ENCODE data around the gene CYP17A1. TPM values are rescaled to one million over a fixed set of nuclear protein-coding genes. Genes with fewer than 3 reads are reported as not detected.
"Not testable (repeated sequence)": the region's sequence is repeated elsewhere in the genome, so short reads cannot be mapped to it uniquely, and the experiment has no call there.

Gene CYP17A1
- total and polyA plus RNA-seq, 2 experiments from 2014 or later = not detected

- no peak overlapping the region for H3K9ac ChIP-seq
- TF ChIP-seq EZH2phosphoT487 (IDR thresholded peaks at IDR 0.05; ENCODE audit: insufficient read depth, low read depth) = no peak
- TF ChIP-seq EZH2 (IDR thresholded peaks at IDR 0.05; ENCODE audit: insufficient read depth, poor library complexity, severe bottlenecking) = no peak
- no peaks in the 10 kb centered on the region for H3K36me3 ChIP-seq (ENCODE audit: low read depth)
- no peaks in the 10 kb centered on the region for H3K9me2 ChIP-seq (ENCODE audit: insufficient read depth)
- no peaks in the 10 kb centered on the region for H4K20me1 ChIP-seq (ENCODE audit: insufficient read depth)
- H3K4me1 ChIP-seq (ENCODE audit: insufficient read depth) = no peaks in the 10 kb centered on the region
- 76 to 81% methylated on average over 7 to 9 of the region's 9 CpGs for WGBS, 2 experiments (ENCODE audit: low coverage in 1 of 2, low lambda C conversion rate in 2 of 2, missing lambda C conversion rate in 2 of 2)
- no peak for DNase-seq
- H3K4me2 ChIP-seq (ENCODE audit: unreplicated experiment) = no peak overlapping the region
- no peak overlapping the region for H3K27ac ChIP-seq
- in situ Hi-C loops (cut with MboI) = no loop called here
- no peaks in the 10 kb centered on the region for H3K27me3 ChIP-seq (replicated peaks; ENCODE audit: insufficient read depth)
- no peaks in the 10 kb centered on the region for H3K79me2 ChIP-seq (ENCODE audit: insufficient read depth)
- H3K4me3 ChIP-seq = no peak overlapping the region
- no peaks in the 10 kb centered on the region for H3K9me3 ChIP-seq (ENCODE audit: low read depth)
- no peak overlapping the region for H2AFZ ChIP-seq
- no peaks in the 10 kb centered on the region for H3F3A ChIP-seq (ENCODE audit: insufficient read depth)
These were observed 10.9 kb downstream of the CYP17A1 start for GRCh38 chr10:102826148-102826796.

- in situ Hi-C loops (cut with MboI) = no loop called here
- 74 to 96% methylated on average over 4 of the region's 4 CpGs for WGBS, 2 experiments (ENCODE audit: low coverage in 1 of 2, low lambda C conversion rate in 2 of 2, missing lambda C conversion rate in 2 of 2)
These were observed 12.5 kb downstream of the CYP17A1 start for GRCh38 chr10:102824664-102825063.

GRCh38 chr10:102822222-102822621, 15.0 kb downstream of the CYP17A1 start:
- Histone ChIP-seq H3K4me2 (ENCODE audit: unreplicated experiment) (no peak overlapping the region), H3K9me3 (ENCODE audit: low read depth) (no peaks in the 10 kb centered on the region), H4K20me1 (ENCODE audit: insufficient read depth) (no peaks in the 10 kb centered on the region), H3K4me3 (no peak overlapping the region), H3K27me3 (replicated peaks; ENCODE audit: insufficient read depth) (no peaks in the 10 kb centered on the region), H3K79me2 (ENCODE audit: insufficient read depth) (no peaks in the 10 kb centered on the region), H3K4me1 (ENCODE audit: insufficient read depth) (no peaks in the 10 kb centered on the region), H3K9ac (no peak overlapping the region), H3K27ac (no peak overlapping the region), H3F3A (ENCODE audit: insufficient read depth) (no peaks in the 10 kb centered on the region), H3K36me3 (ENCODE audit: low read depth) (no peaks in the 10 kb centered on the region), H2AFZ (no peak overlapping the region), H3K9me2 (ENCODE audit: insufficient read depth) (no peaks in the 10 kb centered on the region)
- DNase-seq = no peak
- no peak for TF ChIP-seq EZH2 (IDR thresholded peaks at IDR 0.05; ENCODE audit: insufficient read depth, poor library complexity, severe bottlenecking)
- TF ChIP-seq EZH2phosphoT487 (IDR thresholded peaks at IDR 0.05; ENCODE audit: insufficient read depth, low read depth) = no peak
- WGBS, 2 experiments (ENCODE audit: low coverage in 1 of 2, low lambda C conversion rate in 2 of 2, missing lambda C conversion rate in 2 of 2) = 88 to 89% methylated on average over 12 of the region's 12 CpGs
- in situ Hi-C loops (cut with MboI) = no loop called here

More at GRCh38 chr10:102824664-102825063, 12.5 kb downstream of the CYP17A1 start:
- DNase-seq = no peak
- no peaks in the 10 kb centered on the region for H3K4me1 ChIP-seq (ENCODE audit: insufficient read depth)
- no peaks in the 10 kb centered on the region for H3K27me3 ChIP-seq (replicated peaks; ENCODE audit: insufficient read depth)
- no peaks in the 10 kb centered on the region for H3K9me3 ChIP-seq (ENCODE audit: low read depth)
- H3K27ac ChIP-seq = no peak overlapping the region
- no peaks in the 10 kb centered on the region for H3F3A ChIP-seq (ENCODE audit: insufficient read depth)
- H3K36me3 ChIP-seq (ENCODE audit: low read depth) = no peaks in the 10 kb centered on the region
- no peaks in the 10 kb centered on the region for H3K9me2 ChIP-seq (ENCODE audit: insufficient read depth)
- TF ChIP-seq EZH2 (IDR thresholded peaks at IDR 0.05; ENCODE audit: insufficient read depth, poor library complexity, severe bottlenecking) = no peak
- no peak overlapping the region for H3K4me2 ChIP-seq (ENCODE audit: unreplicated experiment)
- H3K4me3 ChIP-seq = no peak overlapping the region
- no peaks in the 10 kb centered on the region for H4K20me1 ChIP-seq (ENCODE audit: insufficient read depth)
- no peak overlapping the region for H2AFZ ChIP-seq
- H3K9ac ChIP-seq = no peak overlapping the region
- no peaks in the 10 kb centered on the region for H3K79me2 ChIP-seq (ENCODE audit: insufficient read depth)

GRCh38 chr10:102820008-102820407, 17.2 kb downstream of the CYP17A1 start:
- H3K9ac ChIP-seq; H3K27ac ChIP-seq; H3K9me3 ChIP-seq (ENCODE audit: low read depth); H3K4me3 ChIP-seq; H3K79me2 ChIP-seq (ENCODE audit: insufficient read depth); H4K20me1 ChIP-seq (ENCODE audit: insufficient read depth); DNase-seq; H3F3A ChIP-seq (ENCODE audit: insufficient read depth); in situ Hi-C loops (cut with MboI); H2AFZ ChIP-seq; H3K36me3 ChIP-seq (ENCODE audit: low read depth); H3K27me3 ChIP-seq (replicated peaks; ENCODE audit: insufficient read depth); H3K4me2 ChIP-seq (ENCODE audit: unreplicated experiment); H3K9me2 ChIP-seq (ENCODE audit: insufficient read depth): not testable (repeated sequence)
- 91 to 92% methylated on average over 5 of the region's 5 CpGs for WGBS, 2 experiments (ENCODE audit: low coverage in 1 of 2, low lambda C conversion rate in 2 of 2, missing lambda C conversion rate in 2 of 2)
- H3K4me1 ChIP-seq (ENCODE audit: insufficient read depth) = peaks cover 15% of the 10 kb centered on the region

- TF ChIP-seq EZH2phosphoT487 (IDR thresholded peaks at IDR 0.05; ENCODE audit: insufficient read depth, low read depth) (no peak), EZH2 (IDR thresholded peaks at IDR 0.05; ENCODE audit: insufficient read depth, poor library complexity, severe bottlenecking) (no peak)
- Histone ChIP-seq H4K20me1 (ENCODE audit: insufficient read depth) (no peaks in the 10 kb centered on the region), H3K4me3 (no peak overlapping the region), H3K27ac (no peak overlapping the region), H3K36me3 (ENCODE audit: low read depth) (peaks cover 9% of the 10 kb centered on the region; the same call in 1 of the 2 replicates), H2AFZ (no peak overlapping the region), H3F3A (ENCODE audit: insufficient read depth) (peaks cover 4% of the 10 kb centered on the region; the same call in 1 of the 2 replicates), H3K4me1 (ENCODE audit: insufficient read depth) (peaks cover 15% of the 10 kb centered on the region), H3K9ac (no peak overlapping the region), H3K4me2 (ENCODE audit: unreplicated experiment) (no peak overlapping the region), H3K9me3 (ENCODE audit: low read depth) (no peaks in the 10 kb centered on the region), H3K79me2 (ENCODE audit: insufficient read depth) (no peaks in the 10 kb centered on the region), H3K27me3 (replicated peaks; ENCODE audit: insufficient read depth) (no peaks in the 10 kb centered on the region), H3K9me2 (ENCODE audit: insufficient read depth) (no peaks in the 10 kb centered on the region)
- 55 to 63% methylated on average over 6 of the region's 6 CpGs for WGBS, 2 experiments (ENCODE audit: low coverage in 1 of 2, low lambda C conversion rate in 2 of 2, missing lambda C conversion rate in 2 of 2)
- in situ Hi-C loops (cut with MboI) = no loop called here
- no peak for DNase-seq
These were observed 18.2 kb downstream of the CYP17A1 start for GRCh38 chr10:102819054-102819453.
